NCI-H1092 (cell line): ENCODE results near the gene PPP2R2D.
A peak's percentile ranks its signal among the peaks of the same experiment; 100 is the strongest.

Experiments used
- DNase-seq: peaks from one replicate; lab custom pipeline; 2025; lab: John Stamatoyannopoulos, UW

Gene PPP2R2D

GRCh38 chr10:131889755-131890154 is 11.1 kb upstream of the PPP2R2D start:
- no peak for DNase-seq

GRCh38 chr10:131890276-131891195 is 10.3 kb upstream of the PPP2R2D start:
- no peak for DNase-seq

GRCh38 chr10:131891196-131891928 is 9.4 kb upstream of the PPP2R2D start:
- DNase-seq = no peak

- no peak for DNase-seq
These were observed 8.6 kb upstream of the PPP2R2D start for GRCh38 chr10:131891929-131892805.

- DNase-seq = peak; percentile 13
These were observed 7.8 kb upstream of the PPP2R2D start for GRCh38 chr10:131892806-131893675.

GRCh38 chr10:131895116-131895515 is 5.7 kb upstream of the PPP2R2D start:
- DNase-seq = no peak

GRCh38 chr10:131896403-131896802 is 4.4 kb upstream of the PPP2R2D start:
- no peak for DNase-seq

GRCh38 chr10:131897297-131897899 is 3.4 kb upstream of the PPP2R2D start:
- DNase-seq = no peak

GRCh38 chr10:131898061-131898460 is 2.7 kb upstream of the PPP2R2D start:
- DNase-seq = no peak

GRCh38 chr10:131898713-131899112 is 2.1 kb upstream of the PPP2R2D start:
- DNase-seq = no peak

GRCh38 chr10:131899116-131899690 is 1.6 kb upstream of the PPP2R2D start:
- DNase-seq = no peak

GRCh38 chr10:131899695-131900349 is 986 bp upstream of the PPP2R2D start:
- DNase-seq = no peak

- DNase-seq = no peak
These were observed 497 bp downstream of the PPP2R2D start for GRCh38 chr10:131901181-131901829.

- DNase-seq = no peak
These were observed 1.4 kb downstream of the PPP2R2D start for GRCh38 chr10:131902211-131902610.

GRCh38 chr10:131902691-131903090 is 1.9 kb downstream of the PPP2R2D start:
- DNase-seq = no peak

- no peak for DNase-seq
These were observed 4.4 kb downstream of the PPP2R2D start for GRCh38 chr10:131905267-131905571.

- DNase-seq = no peak
These were observed 4.9 kb downstream of the PPP2R2D start for GRCh38 chr10:131905603-131906268.

GRCh38 chr10:131906269-131906639 is 5.4 kb downstream of the PPP2R2D start:
- DNase-seq = no peak

GRCh38 chr10:131907679-131908078 is 6.9 kb downstream of the PPP2R2D start:
- no peak for DNase-seq
